Suprapubic skin (tissue), 4 donors: ENCODE data around the gene MUC5B.

Source experiments
- CTCF ChIP-seq, 2 donors: fragments of 200-600 bp in 1 of 2; fragments of 450-650 bp in 1 of 2; sonication (generic) in 1 of 2; IDR thresholded peaks; one replicate each; pipeline ENCODE4 v1.5.1; 2016 to 2019; ENCODE audit warnings: antibody characterized with exemption in 2 of 2, mild to moderate bottlenecking in 1 of 2, moderate library complexity in 1 of 2
- EP300 ChIP-seq: sonication (generic); formaldehyde crosslinking; IDR thresholded peaks from one replicate; pipeline ENCODE4 v1.6.1; 2017; ENCODE audit warnings: antibody characterized with exemption
- POLR2A ChIP-seq, 2 donors: fragments of 450-650 bp; IDR thresholded peaks; one replicate each; pipeline ENCODE4 v1.6.1; 2017; ENCODE audit warnings: antibody characterized with exemption in 2 of 2, mild to moderate bottlenecking in 2 of 2, moderate library complexity in 2 of 2
- POLR2AphosphoS5 ChIP-seq, 3 donors: sonication (generic); formaldehyde crosslinking; IDR thresholded peaks; one replicate each; pipeline ENCODE4 v1.6.1; 2017; ENCODE audit warnings: antibody characterized with exemption in 3 of 3

- TF ChIP-seq POLR2A (IDR thresholded peaks at IDR 0.05) (no peak), CTCF (IDR thresholded peaks at IDR 0.05) (no peak), POLR2AphosphoS5 (IDR thresholded peaks at IDR 0.05) (no peak), EP300 (no peak)
Measured at GRCh38 chr11:1295591-1295990, 72.7 kb downstream of the MUC5B start.
